HepG2 (cell line): ENCODE data around the gene PLD1. TPM values are rescaled to one million over a fixed set of nuclear protein-coding genes. Genes with fewer than 3 reads are reported as not detected.

Experiments used
- AKNA ChIP-seq: sonication (generic); formaldehyde crosslinking; IDR thresholded peaks from 2 replicates; pipeline ENCODE4 v1.4.0; 2020; ENCODE audit warnings: missing genetic modification reagents, borderline replicate concordance
- CREM ChIP-seq, 2 experiments: sonication (generic) in 1 of 2; formaldehyde crosslinking in 1 of 2; IDR thresholded peaks; 2 replicates each; pipeline versions ENCODE4 v1.4.0 to v1.6.1; 2016 to 2020; ENCODE audit warnings: antibody characterized with exemption in 1 of 2, mild to moderate bottlenecking in 1 of 2, missing genetic modification reagents in 1 of 2
- JARID2 ChIP-seq: sonication (generic); formaldehyde crosslinking; IDR thresholded peaks from 2 replicates; pipeline ENCODE4 v1.8.1; 2023; ENCODE audit warnings: missing genetic modification reagents, inconsistent platforms; ENCODE audit not compliant: insufficient replicate concordance
- KLF6 ChIP-seq: IDR thresholded peaks from 2 replicates; pipeline ENCODE4 v1.8.0; 2016; ENCODE audit warnings: missing biosample characterization, missing genetic modification reagents
- NBN ChIP-seq: fragments of 450-650 bp; conservative IDR thresholded peaks from 2 replicates; pipeline ENCODE4 v1.6.1; 2017
- NCOR1 ChIP-seq: fragments of 200-600 bp; sonication (generic); IDR thresholded peaks from 2 replicates; pipeline ENCODE4 v1.7.0; 2017; ENCODE audit warnings: antibody characterized with exemption, low read length, borderline replicate concordance
- NR0B2 ChIP-seq: sonication (generic); formaldehyde crosslinking; IDR thresholded peaks from 2 replicates; pipeline ENCODE4 v1.4.0; 2020; ENCODE audit warnings: mild to moderate bottlenecking, missing genetic modification reagents
- NRL ChIP-seq: sonication (generic); formaldehyde crosslinking; IDR thresholded peaks from 2 replicates; pipeline ENCODE4 v1.5.0; 2020; ENCODE audit warnings: missing genetic modification reagents, mild to moderate bottlenecking, moderate library complexity, borderline replicate concordance
- REPIN1 ChIP-seq: sonication (generic); formaldehyde crosslinking; IDR thresholded peaks from 2 replicates; pipeline ENCODE4 v1.8.0; 2022; ENCODE audit warnings: missing genetic modification reagents, low read depth, mild to moderate bottlenecking, borderline replicate concordance
- ZFP36 ChIP-seq: fragments of 150-350 bp; IDR thresholded peaks from 2 replicates; pipeline ENCODE4 v1.6.1; 2018; ENCODE audit warnings: borderline replicate concordance, low read length, low read depth; ENCODE audit not compliant: partially characterized antibody
- ZNF770 ChIP-seq: sonication (generic); formaldehyde crosslinking; IDR thresholded peaks from 2 replicates; pipeline ENCODE4 v1.5.0; 2020; ENCODE audit warnings: mild to moderate bottlenecking, missing genetic modification reagents
- polyA plus RNA-seq, 8 experiments: library from polyadenylated mRNA; depleted of rRNA in 3 of 8; stranded (reverse) in 7 of 8; unstranded in 1 of 8; fragments of >200 nt; fragmentation: Illumina TruSeq in 4 of 8; extraction: Trizol in 4 of 8; gene quantifications; 2 replicates each; pipeline versions ENCODE4 v1.2.1 to v1.2.3, GENCODE V29; 2011 to 2016; ENCODE audit warnings: low read depth in 4 of 8, missing spikeins in 1 of 8, mixed read lengths in 1 of 8; ENCODE audit not compliant: insufficient read depth in 1 of 8
- total RNA-seq, 5 experiments: library from RNA; depleted of rRNA; stranded (reverse); fragments of >200 nt; fragmentation: Illumina TruSeq; extraction: Trizol; gene quantifications; 2 replicates each; pipeline ENCODE4 v1.2.3, GENCODE V29; 2016; ENCODE audit warnings: low read depth in 1 of 5

The PLD1 gene
- total and polyA plus RNA-seq, 2 of the 13 experiments (the other 11 are each of a cell fraction or from before 2014, with no cell fraction given): 27.1 to 59.4 TPM

- no peak; the same call in 1 of the 2 replicates for TF ChIP-seq REPIN1 (CRISPR knock-in tag)
- TF ChIP-seq CREM (IDR thresholded peaks at IDR 0.05): peak; percentile 95
- TF ChIP-seq CREM (CRISPR knock-in tag; IDR thresholded peaks at IDR 0.05): no peak
- TF ChIP-seq NCOR1: no peak
- TF ChIP-seq NBN: no peak
- TF ChIP-seq AKNA (CRISPR knock-in tag): no peak
- TF ChIP-seq KLF6 (CRISPR knock-in tag): peak; percentile 70; the same call in 1 of the 2 replicates
- TF ChIP-seq ZNF770: 0 out of 2 replicates have a peak, but pooled peaks have one; percentile 30
- TF ChIP-seq NR0B2 (CRISPR knock-in tag): no peak
- no peak for TF ChIP-seq NRL (CRISPR knock-in tag)
- no peak for TF ChIP-seq ZFP36
- TF ChIP-seq JARID2 (CRISPR knock-in tag): no peak
These were observed 3.8 kb downstream of the PLD1 start (continued) for GRCh38 chr3:171806200-171807128.
